Neural progenitor cell (in vitro differentiated cells): Measurements from ENCODE around the gene SLC15A3. TPM values are rescaled to one million over a fixed set of nuclear protein-coding genes. Genes with fewer than 3 reads are reported as not detected.

ENCODE experiments used
- DNase-seq: peaks from one replicate; pipeline ENCODE4 v3.0.0-alpha.2; 2016; ENCODE audit warnings: low spot score
- H2AFZ ChIP-seq: fragments of 200-600 bp; sonication (generic); replicated peaks from 2 replicates; pipeline ENCODE4 v1.6.1; 2016; ENCODE audit warnings: antibody characterized with exemption
- H3F3A ChIP-seq: fragments of 200-600 bp; sonication (generic); 2 replicates; pipeline ENCODE4 v1.6.1; 2016; ENCODE audit warnings: antibody characterized with exemption, low read depth
- H3K27ac ChIP-seq: fragments of 200-600 bp; sonication (generic); 2 replicates; pipeline ENCODE4 v1.5.1; 2016; ENCODE audit warnings: mild to moderate bottlenecking
- H3K27me3 ChIP-seq: fragments of 200-600 bp; sonication (generic); 2 replicates; pipeline ENCODE4 v1.6.1; 2016; ENCODE audit warnings: mild to moderate bottlenecking, moderate library complexity
- H3K36me3 ChIP-seq: fragments of 200-600 bp; sonication (generic); 2 replicates; pipeline ENCODE4 v1.5.1; 2016
- H3K4me1 ChIP-seq: fragments of 200-600 bp; sonication (generic); 2 replicates; pipeline ENCODE4 v1.6.1; 2016; ENCODE audit warnings: mixed run types
- H3K4me2 ChIP-seq: fragments of 200-600 bp; sonication (generic); 2 replicates; pipeline ENCODE4 v1.6.1; 2016
- H3K4me3 ChIP-seq: fragments of 200-600 bp; sonication (generic); 2 replicates; pipeline ENCODE4 v1.5.1; 2016
- H3K79me2 ChIP-seq: fragments of 200-600 bp; sonication (generic); 2 replicates; pipeline ENCODE4 v1.6.1; 2016; ENCODE audit warnings: low read depth
- H3K9ac ChIP-seq: fragments of 200-600 bp; sonication (generic); 2 replicates; pipeline ENCODE4 v1.6.1; 2016
- H3K9me3 ChIP-seq: fragments of 200-600 bp; sonication (generic); 2 replicates; pipeline ENCODE4 v1.5.1; 2016; ENCODE audit warnings: low read depth
- H4K20me1 ChIP-seq: fragments of 200-600 bp; sonication (generic); 2 replicates; pipeline ENCODE4 v1.6.1; 2016; ENCODE audit warnings: low read depth
- H3K27ac Mint-ChIP-seq: 3 replicates; pipeline ENCODE4 v1.8.0; 2021; ENCODE audit warnings: mixed read lengths
- H3K27me3 Mint-ChIP-seq: 2 replicates; pipeline ENCODE4 v1.8.0; 2022; ENCODE audit warnings: low read depth, mild to moderate bottlenecking, inconsistent platforms, moderate library complexity, mixed read lengths; ENCODE audit not compliant: insufficient read depth
- H3K36me3 Mint-ChIP-seq: 3 replicates; pipeline ENCODE4 v1.8.0; 2021; ENCODE audit warnings: mixed read lengths
- H3K4me1 Mint-ChIP-seq: 3 replicates; pipeline ENCODE4 v1.8.0; 2021; ENCODE audit warnings: mixed read lengths
- H3K4me3 Mint-ChIP-seq: 3 replicates; pipeline ENCODE4 v1.8.0; 2021; ENCODE audit warnings: mild to moderate bottlenecking, moderate library complexity, mixed read lengths
- H3K9me3 Mint-ChIP-seq: 3 replicates; pipeline ENCODE4 v1.8.0; 2020; ENCODE audit warnings: mixed read lengths
- EZH2 ChIP-seq: fragments of 200-600 bp; sonication (generic); IDR thresholded peaks from 2 replicates; pipeline ENCODE4 v1.6.1; 2017; ENCODE audit warnings: antibody characterized with exemption, mild to moderate bottlenecking, moderate library complexity
- EZH2phosphoT487 ChIP-seq: fragments of 200-600 bp; sonication (generic); IDR thresholded peaks from 2 replicates; pipeline ENCODE4 v1.6.1; 2017; ENCODE audit warnings: antibody characterized with exemption
- total RNA-seq: library from RNA; depleted of rRNA; stranded (reverse); fragments of >200 nt; gene quantifications from 2 replicates; pipeline ENCODE4 v1.2.3, GENCODE V29; 2015; ENCODE audit warnings: low replicate concordance
- TF ChIP-seq, protein P1 (sequence below): fragments of 200-600 bp; sonication (generic); IDR thresholded peaks from 2 replicates; pipeline ENCODE4 v1.5.1; 2017; ENCODE audit warnings: antibody characterized with exemption, mild to moderate bottlenecking

SLC15A3 gene
- total RNA-seq, 1 donor from 2014 or later: 1.4 TPM

DNA sequence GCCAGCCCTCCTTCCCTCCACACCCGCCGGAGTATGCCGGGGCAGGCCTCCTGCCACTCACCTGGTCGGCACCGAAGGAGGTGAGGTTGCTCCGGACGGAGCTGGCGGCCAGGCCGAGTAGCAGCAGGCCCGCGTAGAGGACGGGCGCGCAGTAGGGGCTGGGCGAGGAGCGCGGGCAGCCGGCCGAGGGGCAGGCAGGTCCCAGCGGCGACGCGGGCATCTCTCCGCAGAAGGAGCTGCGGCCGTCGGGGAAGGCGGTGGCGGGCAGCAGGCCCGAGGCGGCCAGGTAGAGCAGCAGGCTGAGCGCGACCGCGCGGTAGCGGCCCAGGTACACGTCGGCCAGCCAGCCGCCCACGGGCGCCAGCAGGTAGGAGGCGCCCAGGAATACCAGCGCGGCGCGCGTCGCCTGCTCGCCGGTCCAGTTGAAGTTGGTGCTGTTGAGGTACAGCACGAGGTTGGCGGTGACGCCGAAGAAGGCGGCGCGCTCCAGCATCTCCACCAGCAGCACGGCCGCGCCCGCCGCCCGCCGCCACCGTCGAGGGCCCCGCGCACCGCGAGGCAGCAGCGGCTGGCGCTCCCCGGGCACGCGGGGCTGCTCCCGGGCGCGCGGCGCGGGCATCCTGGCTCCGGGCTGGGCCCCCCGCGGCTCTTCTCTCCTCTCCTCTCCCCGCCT is 907 bp downstream of the SLC15A3 start:
- Histone ChIP-seq H2AFZ (peak overlapping the region; percentile 90), H3K9ac (no peak overlapping the region), H3K9me3 (no peaks in the 10 kb centered on the region), H3K4me3 (peak overlapping the region; percentile 33), H3K4me2 (peak overlapping the region; percentile 72), H3K4me1 (peaks cover 22% of the 10 kb centered on the region), H4K20me1 (no peaks in the 10 kb centered on the region), H3F3A (peaks cover 16% of the 10 kb centered on the region), H3K27ac (no peak overlapping the region), H3K79me2 (no peaks in the 10 kb centered on the region), H3K36me3 (no peaks in the 10 kb centered on the region), H3K27me3 (peaks cover 46% of the 10 kb centered on the region)
- Mint-ChIP-seq H3K36me3 (no peaks in the 10 kb centered on the region), H3K9me3 (no peaks in the 10 kb centered on the region), H3K27me3 (peaks cover 35% of the 10 kb centered on the region), H3K27ac (no peak overlapping the region), H3K4me1 (peaks cover 37% of the 10 kb centered on the region), H3K4me3 (no peak overlapping the region)
- TF ChIP-seq, protein P1, sequence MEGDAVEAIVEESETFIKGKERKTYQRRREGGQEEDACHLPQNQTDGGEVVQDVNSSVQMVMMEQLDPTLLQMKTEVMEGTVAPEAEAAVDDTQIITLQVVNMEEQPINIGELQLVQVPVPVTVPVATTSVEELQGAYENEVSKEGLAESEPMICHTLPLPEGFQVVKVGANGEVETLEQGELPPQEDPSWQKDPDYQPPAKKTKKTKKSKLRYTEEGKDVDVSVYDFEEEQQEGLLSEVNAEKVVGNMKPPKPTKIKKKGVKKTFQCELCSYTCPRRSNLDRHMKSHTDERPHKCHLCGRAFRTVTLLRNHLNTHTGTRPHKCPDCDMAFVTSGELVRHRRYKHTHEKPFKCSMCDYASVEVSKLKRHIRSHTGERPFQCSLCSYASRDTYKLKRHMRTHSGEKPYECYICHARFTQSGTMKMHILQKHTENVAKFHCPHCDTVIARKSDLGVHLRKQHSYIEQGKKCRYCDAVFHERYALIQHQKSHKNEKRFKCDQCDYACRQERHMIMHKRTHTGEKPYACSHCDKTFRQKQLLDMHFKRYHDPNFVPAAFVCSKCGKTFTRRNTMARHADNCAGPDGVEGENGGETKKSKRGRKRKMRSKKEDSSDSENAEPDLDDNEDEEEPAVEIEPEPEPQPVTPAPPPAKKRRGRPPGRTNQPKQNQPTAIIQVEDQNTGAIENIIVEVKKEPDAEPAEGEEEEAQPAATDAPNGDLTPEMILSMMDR: no peak
- TF ChIP-seq EZH2 (peak; percentile 75), EZH2phosphoT487 (peak; percentile 78)
- DNase-seq: peak; percentile 57

DNA sequence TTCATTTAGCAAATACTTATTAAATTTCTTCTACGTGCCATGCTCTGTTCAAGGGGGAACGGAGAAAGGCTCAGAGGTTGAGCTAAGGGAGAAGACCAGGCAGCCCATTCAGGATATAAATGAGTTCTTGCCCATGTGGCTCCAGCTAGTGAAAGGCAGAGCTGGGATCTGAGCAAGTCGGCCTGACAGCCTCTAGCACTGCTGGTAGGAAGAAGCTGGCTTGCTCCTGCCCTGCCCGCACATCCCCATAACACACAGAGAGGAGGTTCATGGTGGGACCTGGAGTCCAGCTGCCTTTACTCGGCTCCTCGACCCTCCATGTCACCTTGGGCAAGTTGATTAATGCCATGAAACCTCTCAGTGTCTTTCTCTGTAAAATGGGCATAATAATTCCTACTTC is 2.0 kb downstream of the SLC15A3 start:
- H3F3A ChIP-seq: peaks cover 16% of the 10 kb centered on the region
- peaks cover 22% of the 10 kb centered on the region for H3K4me1 ChIP-seq
- peaks cover 46% of the 10 kb centered on the region for H3K27me3 ChIP-seq
- no peaks in the 10 kb centered on the region for H3K36me3 Mint-ChIP-seq
- H4K20me1 ChIP-seq: no peaks in the 10 kb centered on the region
- no peaks in the 10 kb centered on the region for H3K9me3 ChIP-seq
- no peak overlapping the region for H3K9ac ChIP-seq
- no peak overlapping the region for H3K27ac ChIP-seq
- H3K9me3 Mint-ChIP-seq: no peaks in the 10 kb centered on the region
- peaks cover 37% of the 10 kb centered on the region for H3K4me1 Mint-ChIP-seq
- DNase-seq: no peak
- no peak overlapping the region for H2AFZ ChIP-seq
- H3K36me3 ChIP-seq: no peaks in the 10 kb centered on the region
- H3K27me3 Mint-ChIP-seq: peaks cover 35% of the 10 kb centered on the region
- no peak for TF ChIP-seq EZH2
- TF ChIP-seq EZH2phosphoT487: no peak
- TF ChIP-seq, protein P1: no peak
- no peak overlapping the region for H3K4me3 ChIP-seq
- no peak overlapping the region for H3K27ac Mint-ChIP-seq
- H3K4me3 Mint-ChIP-seq: peak overlapping the region; percentile 15
- H3K4me2 ChIP-seq: no peak overlapping the region
- no peaks in the 10 kb centered on the region for H3K79me2 ChIP-seq

DNA sequence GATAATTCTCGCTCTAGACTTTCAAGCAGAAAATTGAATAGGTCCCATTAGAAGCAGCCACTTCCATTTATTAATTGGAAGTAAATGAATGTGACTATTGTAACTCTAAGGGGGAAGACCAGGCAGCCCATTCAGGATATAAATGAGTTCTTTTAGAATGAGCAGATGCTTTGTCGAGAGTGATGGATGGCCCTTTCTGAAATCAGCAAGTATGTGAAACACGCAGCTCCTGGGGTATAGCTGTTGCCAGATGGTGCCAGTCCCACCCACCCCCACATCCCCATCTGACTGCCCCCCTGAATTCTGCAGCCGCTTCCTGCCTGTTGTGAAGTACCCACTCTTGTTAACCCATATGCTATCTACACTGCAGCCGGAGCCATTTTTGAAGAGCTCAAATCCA is 3.7 kb downstream of the SLC15A3 start:
- H3K36me3 Mint-ChIP-seq: no peaks in the 10 kb centered on the region
- peaks cover 29% of the 10 kb centered on the region for H3K27me3 Mint-ChIP-seq
- H4K20me1 ChIP-seq: no peaks in the 10 kb centered on the region
- no peak overlapping the region for H2AFZ ChIP-seq
- no peaks in the 10 kb centered on the region for H3K36me3 ChIP-seq
- H3K79me2 ChIP-seq: no peaks in the 10 kb centered on the region
- H3K9ac ChIP-seq: no peak overlapping the region
- peak overlapping the region; percentile 22 for H3K4me2 ChIP-seq
- peaks cover 37% of the 10 kb centered on the region for H3K4me1 Mint-ChIP-seq
- DNase-seq: no peak
- peaks cover 46% of the 10 kb centered on the region for H3K27me3 ChIP-seq
- no peaks in the 10 kb centered on the region for H3K9me3 ChIP-seq
- H3K27ac ChIP-seq: no peak overlapping the region
- no peak overlapping the region for H3K4me3 Mint-ChIP-seq
- no peaks in the 10 kb centered on the region for H3K9me3 Mint-ChIP-seq
- no peak overlapping the region for H3K27ac Mint-ChIP-seq
- peaks cover 16% of the 10 kb centered on the region for H3F3A ChIP-seq
- H3K4me1 ChIP-seq: peaks cover 22% of the 10 kb centered on the region
- no peak overlapping the region for H3K4me3 ChIP-seq
- TF ChIP-seq, protein P1: no peak
- TF ChIP-seq EZH2phosphoT487: no peak
- TF ChIP-seq EZH2: no peak
